Suprapubic skin (tissue), 4 donors: ENCODE results near the gene BBLN.

Source experiments
- EP300 ChIP-seq: sonication (generic); formaldehyde crosslinking; IDR thresholded peaks from one replicate; pipeline ENCODE4 v1.6.1; 2017; ENCODE audit warnings: antibody characterized with exemption
- POLR2A ChIP-seq, 2 donors: fragments of 450-650 bp; IDR thresholded peaks; one replicate each; pipeline ENCODE4 v1.6.1; 2017; ENCODE audit warnings: antibody characterized with exemption in 2 of 2, mild to moderate bottlenecking in 2 of 2, moderate library complexity in 2 of 2
- POLR2AphosphoS5 ChIP-seq, 3 donors: sonication (generic); formaldehyde crosslinking; IDR thresholded peaks; one replicate each; pipeline ENCODE4 v1.6.1; 2017; ENCODE audit warnings: antibody characterized with exemption in 3 of 3
- TF ChIP-seq, protein P1 (sequence below), 2 donors: fragments of 200-600 bp in 1 of 2; fragments of 450-650 bp in 1 of 2; sonication (generic) in 1 of 2; IDR thresholded peaks; one replicate each; pipeline ENCODE4 v1.5.1; 2016 to 2019; ENCODE audit warnings: antibody characterized with exemption in 2 of 2, mild to moderate bottlenecking in 1 of 2, moderate library complexity in 1 of 2

DNA sequence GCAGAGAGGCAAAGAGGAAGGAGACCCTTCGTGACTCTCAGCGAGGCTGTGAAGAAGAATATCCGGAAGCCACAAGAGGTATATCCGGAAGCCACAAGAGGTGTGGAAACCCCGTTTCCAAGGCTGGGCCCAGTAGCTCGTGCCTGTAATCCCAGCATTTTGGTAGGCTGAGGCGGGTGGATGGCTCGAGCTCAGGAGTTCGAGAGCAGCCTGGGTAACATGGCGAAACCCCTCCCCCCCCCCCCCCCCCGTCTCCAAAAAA is 612 bp upstream of the BBLN start:
- TF ChIP-seq, protein P1, sequence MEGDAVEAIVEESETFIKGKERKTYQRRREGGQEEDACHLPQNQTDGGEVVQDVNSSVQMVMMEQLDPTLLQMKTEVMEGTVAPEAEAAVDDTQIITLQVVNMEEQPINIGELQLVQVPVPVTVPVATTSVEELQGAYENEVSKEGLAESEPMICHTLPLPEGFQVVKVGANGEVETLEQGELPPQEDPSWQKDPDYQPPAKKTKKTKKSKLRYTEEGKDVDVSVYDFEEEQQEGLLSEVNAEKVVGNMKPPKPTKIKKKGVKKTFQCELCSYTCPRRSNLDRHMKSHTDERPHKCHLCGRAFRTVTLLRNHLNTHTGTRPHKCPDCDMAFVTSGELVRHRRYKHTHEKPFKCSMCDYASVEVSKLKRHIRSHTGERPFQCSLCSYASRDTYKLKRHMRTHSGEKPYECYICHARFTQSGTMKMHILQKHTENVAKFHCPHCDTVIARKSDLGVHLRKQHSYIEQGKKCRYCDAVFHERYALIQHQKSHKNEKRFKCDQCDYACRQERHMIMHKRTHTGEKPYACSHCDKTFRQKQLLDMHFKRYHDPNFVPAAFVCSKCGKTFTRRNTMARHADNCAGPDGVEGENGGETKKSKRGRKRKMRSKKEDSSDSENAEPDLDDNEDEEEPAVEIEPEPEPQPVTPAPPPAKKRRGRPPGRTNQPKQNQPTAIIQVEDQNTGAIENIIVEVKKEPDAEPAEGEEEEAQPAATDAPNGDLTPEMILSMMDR (IDR thresholded peaks at IDR 0.05): no peak
- TF ChIP-seq EP300 (no peak), POLR2A (IDR thresholded peaks at IDR 0.05) (no peak), POLR2AphosphoS5 (IDR thresholded peaks at IDR 0.05) (no peak)
